ENCODE measurements around the gene DTNA. TPM values are rescaled to one million over a fixed set of nuclear protein-coding genes. Genes with fewer than 3 reads are reported as not detected.

Gene DTNA
- total and polyA plus RNA-seq, 2 of the 8 experiments (the other 6 are each of a cell fraction or from before 2014, with no cell fraction given), result 30.2 to 32.7 TPM

DNA sequence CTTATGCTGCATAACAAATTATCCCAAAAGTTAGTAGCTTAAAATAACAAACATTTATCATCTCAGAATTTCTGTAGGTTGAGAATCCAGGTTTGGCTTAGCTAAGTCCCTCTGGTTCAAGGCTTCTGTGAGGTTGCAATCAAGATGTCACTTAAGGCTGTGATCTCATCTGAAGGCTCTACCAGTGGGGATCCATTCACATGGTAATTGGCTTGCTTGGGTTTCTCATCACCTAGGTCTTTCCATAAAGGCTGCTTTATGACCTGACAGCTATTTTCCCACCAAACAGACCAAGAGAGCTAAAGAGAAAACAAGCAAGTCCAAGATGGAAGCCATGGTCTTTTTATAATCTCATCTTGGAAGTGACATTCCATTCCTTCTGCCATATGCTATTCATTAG is 137.3 kb downstream of the DTNA start:
- H3K56ac ChIP-seq (replicated peaks; ENCODE audit: insufficient read length, low read depth, low read length), result no peak overlapping the region
- H2BK20ac ChIP-seq (ENCODE audit: low read length), result no peak overlapping the region
- no peak overlapping the region for H2AK5ac ChIP-seq (ENCODE audit: low read depth, low read length)
- no peak overlapping the region for H2BK15ac ChIP-seq (ENCODE audit: low read length)
- FAIRE-seq (peak; percentile 36), DNase-seq (ENCODE audit: low read depth in 1 of 2, low spot score in 2 of 2) (no peak)
- no peak overlapping the region for H2BK12ac ChIP-seq (ENCODE audit: low read depth, low read length)
- no peak overlapping the region for H3K9ac ChIP-seq (replicated peaks in 1 of 4; ENCODE audit: extremely low read depth in 1 of 4, low read depth in 3 of 4, low read length in 3 of 4)
- no peak overlapping the region for H4K8ac ChIP-seq (ENCODE audit: extremely low read depth, insufficient read depth, low read length)
- H3K4ac ChIP-seq (replicated peaks; ENCODE audit: insufficient read length, low read depth, low read length), result no peak overlapping the region
- no peaks in the 10 kb centered on the region for H4K20me1 ChIP-seq (replicated peaks in 1 of 2; ENCODE audit: control insufficient read depth in 1 of 2, insufficient read depth in 2 of 2, low read length in 2 of 2)
- H3K79me1 ChIP-seq (ENCODE audit: low read depth, low read length), result no peaks in the 10 kb centered on the region
- no peak overlapping the region for H4K91ac ChIP-seq (replicated peaks; ENCODE audit: insufficient read length, low read length)
- CTCF ChIA-PET (ENCODE audit: partially characterized antibody), result interaction anchor here (1.5 kb wide), 2 partner anchors 10 to 38 kb away, joined by 3 to 4 read pairs; no protein-coding TSS in a partner anchor
- peaks cover 0 to 1% (median 0%) of the 10 kb centered on the region in 4 experiments; a peak in 1 of 7 replicates for H3K27me3 ChIP-seq (replicated peaks in 1 of 4; ENCODE audit: control insufficient read depth in 3 of 4, extremely low read depth in 1 of 4, insufficient read depth in 3 of 4, low read length in 3 of 4)
- no peak overlapping the region for H3K4me2 ChIP-seq (ENCODE audit: insufficient read depth in 1 of 2, low read depth in 2 of 2, low read length in 2 of 2)
- H4K5ac ChIP-seq (ENCODE audit: insufficient read length, low read depth, low read length), result no peak overlapping the region
- H3K14ac ChIP-seq (ENCODE audit: insufficient read length), result no peak overlapping the region
- H3K4me1 ChIP-seq (replicated peaks in 1 of 4; ENCODE audit: control insufficient read depth in 3 of 4, insufficient read depth in 4 of 4, low read length in 3 of 4), result no peaks in the 10 kb centered on the region
- POLR2A ChIA-PET (ENCODE audit: partially characterized antibody), result no interaction called here
- H2AFZ ChIP-seq (ENCODE audit: low read length), result no peak overlapping the region
- no peaks in the 10 kb centered on the region for H3K36me3 ChIP-seq (ENCODE audit: control insufficient read depth in 2 of 4, insufficient read depth in 4 of 4, low read length in 3 of 4)
- H3K79me2 ChIP-seq (ENCODE audit: control insufficient read depth in 1 of 2, insufficient read depth in 2 of 2, low read length in 2 of 2), result no peaks in the 10 kb centered on the region
- H2BK120ac ChIP-seq (replicated peaks; ENCODE audit: low read depth, low read length), result no peak overlapping the region
- no peak overlapping the region for H3K23ac ChIP-seq (ENCODE audit: insufficient read length)
- no peak overlapping the region for H3K18ac ChIP-seq (ENCODE audit: extremely low read depth, low read length)
- no peaks in the 10 kb centered on the region for H3K23me2 ChIP-seq (ENCODE audit: low read depth, low read length)
- H3K9me3 ChIP-seq (ENCODE audit: insufficient read depth in 2 of 2, low read depth in 1 of 2, low read length in 1 of 2), result peaks cover 2 to 4% of the 10 kb centered on the region in 2 experiments; a peak in 2 of 4 replicates
- no peak overlapping the region for H2BK5ac ChIP-seq (ENCODE audit: low read depth, low read length)
- H3K27ac ChIP-seq (ENCODE audit: low read depth, low read length), result no peak overlapping the region
- no peak overlapping the region for H3K4me3 ChIP-seq (ENCODE audit: extremely low read depth in 1 of 4, insufficient read depth in 2 of 4, low read depth in 3 of 4, low read length in 4 of 4)
- TF ChIP-seq CHD1 (IDR thresholded peaks at IDR 0.05; ENCODE audit: low read depth, low read length) (no peak), TCF12 (IDR thresholded peaks at IDR 0.05; ENCODE audit: low read depth, low read length) (no peak), ZNF274 (IDR thresholded peaks at IDR 0.05; ENCODE audit: borderline replicate concordance, extremely low read depth, low read length) (no peak), RNF2 (IDR thresholded peaks at IDR 0.05; ENCODE audit: borderline replicate concordance, low read depth, low read length, missing control alignments, poor library complexity, severe bottlenecking) (no peak), TAF7 (optimal IDR thresholded peaks at IDR 0.05; ENCODE audit: borderline replicate concordance, low read depth, low read length) (no peak), ATF3 (IDR thresholded peaks at IDR 0.05; ENCODE audit: insufficient read depth, low read depth, low read length) (no peak), KDM5A (IDR thresholded peaks at IDR 0.05; ENCODE audit: low read length) (no peak), YY1 (IDR thresholded peaks at IDR 0.05; ENCODE audit: low read depth, low read length) (no peak), KDM1A (IDR thresholded peaks at IDR 0.05; ENCODE audit: borderline replicate concordance, low read length) (no peak), POU5F1 (IDR thresholded peaks at IDR 0.05; ENCODE audit: low read depth, low read length) (no peak), FOSL1 (IDR thresholded peaks at IDR 0.05; ENCODE audit: insufficient read depth, low read depth, low read length) (no peak), JUND (IDR thresholded peaks at IDR 0.05; ENCODE audit: low read length) (no peak), TEAD4 (IDR thresholded peaks at IDR 0.05; ENCODE audit: low read depth, low read length) (no peak), RBBP5 (IDR thresholded peaks at IDR 0.05; ENCODE audit: borderline replicate concordance, low read depth, low read length) (no peak), POLR2A (IDR thresholded peaks at IDR 0.05; ENCODE audit: control extremely low read depth in 1 of 2, low read depth in 2 of 2, low read length in 2 of 2) (no peak), HDAC6 (IDR thresholded peaks at IDR 0.05; ENCODE audit: low read depth, low read length) (no peak)
